GM12878 (cell line): ENCODE results near the gene MMD. TPM values are rescaled to one million over a fixed set of nuclear protein-coding genes. Genes with fewer than 3 reads are reported as not detected.

Experiments used
- ATAC-seq: fragments of 200-7000 bp; cut with Tn5 transposase; 3 replicates; pipeline ENCODE4 v1.9.1; 2020; ENCODE audit warnings: mild to moderate bottlenecking, moderate library complexity
- BruUV-seq: library from RNA; stranded (reverse); fragments of 400-500 nt; replicated peaks from 2 replicates; lab custom pipeline; 2021; lab: Mats Ljungman, UMichigan
- CTCF ChIA-PET: fragments of 300-600 bp; sonication (Branson Sonifier 250); formaldehyde crosslinking; extraction: SDS; loops from one replicate; lab custom pipeline; 2021; ENCODE audit warnings: inconsistent platforms; lab: Yijun Ruan, JAX
- POLR2A ChIA-PET: fragments of 350-600 bp; formaldehyde crosslinking; extraction: SDS; loops from one replicate; lab custom pipeline; 2021; ENCODE audit warnings: inconsistent platforms; lab: Charles Lee
- RAD21 ChIA-PET: fragments of 300-600 bp; sonication (Branson Sonifier 250); formaldehyde crosslinking; loops from one replicate; lab custom pipeline; 2023; ENCODE audit warnings: antibody characterized with exemption; ENCODE audit not compliant: unreplicated experiment; lab: Charles Lee
- SMC1A ChIA-PET: fragments of 300-600 bp; sonication (Branson Sonifier 250); formaldehyde crosslinking; loops from one replicate; lab custom pipeline; 2023; ENCODE audit not compliant: unreplicated experiment, uncharacterized antibody; lab: Charles Lee
- DNase-seq: peaks from one replicate; pipeline ENCODE4 v3.0.0-alpha.2; 2011; ENCODE audit warnings: low read depth, low spot score
- FAIRE-seq: peaks from 3 replicates; lab custom pipeline; 2011; peaks lifted over from hg19 to GRCh38; lab: Jason Lieb, UNC
- H2AFZ ChIP-seq: 2 replicates; pipeline ENCODE4 v1.6.0; 2011; ENCODE audit warnings: low read depth, low read length, control low read depth; ENCODE audit not compliant: control insufficient read depth
- H3K27ac ChIP-seq: 2 replicates; pipeline ENCODE4 v1.5.1; 2011; ENCODE audit warnings: control low read depth; ENCODE audit not compliant: control insufficient read depth, insufficient read depth
- H3K27me3 ChIP-seq, 2 experiments: replicated peaks in 1 of 2; 2 replicates each; pipeline versions ENCODE4 v1.6.0 to v1.6.1; 2011; ENCODE audit warnings: low read length in 1 of 2; ENCODE audit not compliant: control insufficient read depth in 2 of 2, insufficient read depth in 2 of 2
- H3K36me3 ChIP-seq, 2 experiments: 2 replicates each; pipeline ENCODE4 v1.5.1; 2011; ENCODE audit warnings: low read length in 1 of 2; ENCODE audit not compliant: control insufficient read depth in 2 of 2, insufficient read depth in 2 of 2
- H3K4me1 ChIP-seq: 2 replicates; pipeline ENCODE4 v1.6.1; 2011; ENCODE audit warnings: mild to moderate bottlenecking, low read length, moderate library complexity, mixed read lengths; ENCODE audit not compliant: control insufficient read depth, insufficient read depth
- H3K4me2 ChIP-seq: 2 replicates; pipeline ENCODE4 v1.6.0; 2011; ENCODE audit warnings: control low read depth; ENCODE audit not compliant: control insufficient read depth, insufficient read depth
- H3K4me3 ChIP-seq: fragments of 200-600 bp; sonication (generic); 2 replicates; pipeline ENCODE4 v1.5.1; 2016
- H3K79me2 ChIP-seq: 2 replicates; pipeline ENCODE4 v1.6.0; 2011; ENCODE audit warnings: low read length; ENCODE audit not compliant: control insufficient read depth, insufficient read depth
- H3K9ac ChIP-seq: 2 replicates; pipeline ENCODE4 v1.8.0; 2011; ENCODE audit warnings: low read length, control low read depth, mixed read lengths; ENCODE audit not compliant: control insufficient read depth, insufficient read depth
- H3K9me3 ChIP-seq: replicated peaks from 3 replicates; pipeline ENCODE4 v1.5.1; 2011; ENCODE audit warnings: mild to moderate bottlenecking, low read length; ENCODE audit not compliant: control insufficient read depth, insufficient read depth
- H4K20me1 ChIP-seq: 2 replicates; pipeline ENCODE4 v1.6.0; 2011; ENCODE audit not compliant: control insufficient read depth, insufficient read depth
- BACH1 ChIP-seq: fragments of 450-650 bp; IDR thresholded peaks from 2 replicates; pipeline ENCODE4 v1.6.1; 2017; ENCODE audit warnings: mild to moderate bottlenecking, borderline replicate concordance
- BHLHE40 ChIP-seq, 2 experiments: fragments of 450-650 bp in 1 of 2; IDR thresholded peaks; 2 replicates each; pipeline ENCODE4 v1.6.1; 2011 to 2017; ENCODE audit warnings: low read depth in 2 of 2, borderline replicate concordance in 1 of 2, improper control_type of control experiment in 1 of 2, low read length in 1 of 2, mild to moderate bottlenecking in 1 of 2
- CHD1 ChIP-seq: IDR thresholded peaks from 2 replicates; pipeline ENCODE4 v1.6.1; 2012; ENCODE audit warnings: low read depth, low read length, improper control_type of control experiment
- CHD4 ChIP-seq: fragments of 200-600 bp; sonication (generic); IDR thresholded peaks from 2 replicates; pipeline ENCODE4 v1.6.1; 2016; ENCODE audit warnings: mild to moderate bottlenecking
- DPF2 ChIP-seq: fragments of 450-650 bp; IDR thresholded peaks from 2 replicates; pipeline ENCODE4 v1.6.1; 2017; ENCODE audit warnings: mild to moderate bottlenecking
- ESRRA ChIP-seq: IDR thresholded peaks from 2 replicates; pipeline ENCODE4 v1.6.1; 2012; ENCODE audit warnings: mild to moderate bottlenecking, low read length, improper control_type of control experiment
- ETV6 ChIP-seq, 2 experiments: fragments of 450-650 bp in 1 of 2; IDR thresholded peaks in 1 of 2; conservative IDR thresholded peaks in 1 of 2; 2 replicates each; pipeline ENCODE4 v1.6.1; 2014; ENCODE audit warnings: antibody characterized with exemption in 1 of 2, borderline replicate concordance in 1 of 2, low read depth in 1 of 2, mild to moderate bottlenecking in 1 of 2, moderate library complexity in 1 of 2
- GABPA ChIP-seq: IDR thresholded peaks from 2 replicates; pipeline ENCODE4 v1.6.1; 2014; ENCODE audit warnings: antibody characterized with exemption, low read depth, mild to moderate bottlenecking, inconsistent platforms
- HDAC6 ChIP-seq: fragments of 200-600 bp; sonication (generic); IDR thresholded peaks from one replicate; pipeline ENCODE4 v1.8.0; 2017; ENCODE audit warnings: antibody characterized with exemption; ENCODE audit not compliant: unreplicated experiment
- IRF3 ChIP-seq: fragments of 450-650 bp; IDR thresholded peaks from 2 replicates; pipeline ENCODE4 v1.6.1; 2014; ENCODE audit warnings: mild to moderate bottlenecking
- NKRF ChIP-seq: fragments of 450-650 bp; conservative IDR thresholded peaks from 2 replicates; pipeline ENCODE4 v1.6.1; 2017; ENCODE audit warnings: mild to moderate bottlenecking, moderate library complexity
- PRDM15 ChIP-seq: fragments of 450-650 bp; formaldehyde crosslinking; IDR thresholded peaks from 2 replicates; pipeline ENCODE4 v1.4.0; 2020; ENCODE audit warnings: mild to moderate bottlenecking, moderate library complexity
- RB1 ChIP-seq: fragments of 450-650 bp; formaldehyde crosslinking; IDR thresholded peaks from 2 replicates; pipeline ENCODE4 v1.6.1; 2017; ENCODE audit warnings: mild to moderate bottlenecking, borderline replicate concordance
- SREBF1 ChIP-seq: IDR thresholded peaks from 2 replicates; pipeline ENCODE4 v1.6.1; 2012; ENCODE audit warnings: mild to moderate bottlenecking, low read length
- USF2 ChIP-seq: IDR thresholded peaks from 2 replicates; pipeline ENCODE4 v1.6.1; 2011; ENCODE audit warnings: low read depth, low read length, improper control_type of control experiment, borderline replicate concordance
- ZSCAN29 ChIP-seq: fragments of 450-650 bp; IDR thresholded peaks from 2 replicates; pipeline ENCODE4 v1.6.1; 2017; ENCODE audit warnings: mild to moderate bottlenecking, moderate library complexity
- WGBS: methylation state at CpG from one replicate; pipeline ENCODE4 v1.1.6; 2016; ENCODE audit warnings: low lambda C conversion rate; ENCODE audit not compliant: insufficient replicate concordance, insufficient coverage; ENCODE audit errors: missing lambda C conversion rate; 5-methylcytosine and 5-hydroxymethylcytosine counted together
- in situ Hi-C: fragments of 300-500 bp; cut with MboI; formaldehyde crosslinking; loops from 9 replicates; pipeline ENCODE4 v1.14.3; 2018; ENCODE audit warnings: mixed read lengths
- intact Hi-C: fragments of 100-400 bp; cut with micrococcal nuclease; formaldehyde crosslinking; loops from one replicate; pipeline ENCODE4 v1.14.2; 2022; ENCODE audit not compliant: unreplicated experiment
- polyA plus RNA-seq, 11 experiments: library from polyadenylated mRNA; depleted of rRNA in 4 of 11; unstranded in 6 of 11; stranded (reverse) in 5 of 11; fragments of >200 nt; fragmentation: Nextera tagmentation in 4 of 11; fragmentation: Illumina TruSeq in 1 of 11; extraction: Ambion mirVana in 4 of 11; extraction: Trizol in 1 of 11; gene quantifications; 1 replicate in 1 of 11; 2 replicates in 10 of 11; pipeline versions ENCODE4 v1.2.1 to v1.2.3, GENCODE V29; 2011 to 2016; ENCODE audit warnings: inconsistent platforms in 2 of 11, missing spikeins in 2 of 11, low read depth in 1 of 11
- total RNA-seq, 4 experiments: library from RNA; depleted of rRNA in 3 of 4; stranded (reverse); fragments of >200 nt in 3 of 4; fragmentation: Illumina TruSeq in 1 of 4; extraction: Trizol in 1 of 4; gene quantifications; 2 replicates each; pipeline versions ENCODE4 v1.2.1 to v1.2.3, GENCODE V29; 2013 to 2021

The MMD gene
- total and polyA plus RNA-seq, 10 of the 15 experiments (the other 5 are each of a cell fraction or from before 2014, with no cell fraction given) = 8.0 to 46.7 (median 22.3) TPM

GRCh38 chr17:55443904-55444303 is 22.3 kb upstream of the MMD start:
- POLR2A ChIA-PET = interaction anchor here (0.6 kb wide), 1 partner anchor 38 kb away, joined by 3 read pairs; no protein-coding TSS in a partner anchor
- BruUV-seq = no TSS peak
- over 99% methylated on average over 10 of the region's 10 CpGs for WGBS
- no peaks in the 10 kb centered on the region for H3K36me3 ChIP-seq
- H3K4me3 ChIP-seq = no peak overlapping the region
- H3K79me2 ChIP-seq = no peaks in the 10 kb centered on the region
- in situ Hi-C loops (no loop called here), intact Hi-C loops (no loop called here)
- H3K4me2 ChIP-seq = no peak overlapping the region
- no peaks in the 10 kb centered on the region for H3K9me3 ChIP-seq
- RAD21 ChIA-PET = no interaction called here
- no peak for ATAC-seq
- no peak for FAIRE-seq
- CTCF ChIA-PET = no interaction called here
- no peaks in the 10 kb centered on the region for H4K20me1 ChIP-seq
- peaks cover 17% of the 10 kb centered on the region for H3K4me1 ChIP-seq
- H3K27ac ChIP-seq = no peak overlapping the region
- SMC1A ChIA-PET = interaction anchor here (17.7 kb wide), 1 partner anchor 23 kb away, joined by 359 read pairs; the partner anchor contains the start of gene MMD
- H3K27me3 ChIP-seq = no peaks in the 10 kb centered on the region
- no peak for DNase-seq
- no peak overlapping the region for H3K9ac ChIP-seq
- no peak overlapping the region for H2AFZ ChIP-seq
- TF ChIP-seq CHD4 (no peak), PRDM15 (CRISPR knock-in tag) (no peak), SREBF1 (no peak), RB1 (no peak), NKRF (no peak), BACH1 (no peak), BHLHE40 (IDR thresholded peaks at IDR 0.05; ENCODE audit: borderline replicate concordance in 1 of 2, low read depth in 2 of 2, low read length in 1 of 2) (no peak), ETV6 (conservative IDR thresholded peaks at IDR 0.05 in 1 of 2, IDR thresholded peaks at IDR 0.05 in 1 of 2; ENCODE audit: borderline replicate concordance in 1 of 2, low read depth in 1 of 2) (no peak), GABPA (no peak), USF2 (no peak), IRF3 (no peak), ZSCAN29 (no peak), ESRRA (no peak), HDAC6 (no peak), CHD1 (no peak), DPF2 (no peak)
